Occipital lobe (tissue), 2 donors: ENCODE measurements around the gene PRRX2. TPM values are rescaled to one million over a fixed set of nuclear protein-coding genes. Genes with fewer than 3 reads are reported as not detected.

Experiments
- DNase-seq: peaks from one replicate; lab custom pipeline; 2025; lab: John Stamatoyannopoulos, UW
- total RNA-seq: library from RNA; depleted of rRNA; stranded (reverse); fragments of >200 nt; gene quantifications from one replicate; pipeline ENCODE4 v1.2.3, GENCODE V29; 2014

PRRX2 gene
- total RNA-seq, 1 donor from 2014 or later: 0.16 TPM

GRCh38 chr9:129703667-129704355 is 38.4 kb downstream of the PRRX2 start:
- DNase-seq: no peak

- DNase-seq: no peak
Measured at GRCh38 chr9:129704807-129705206, 39.4 kb downstream of the PRRX2 start.

- no peak for DNase-seq
Measured at GRCh38 chr9:129708793-129709192, 43.3 kb downstream of the PRRX2 start.

GRCh38 chr9:129709438-129710168 is 44.2 kb downstream of the PRRX2 start:
- DNase-seq: no peak

- no peak for DNase-seq
Measured at GRCh38 chr9:129710169-129710453, 44.7 kb downstream of the PRRX2 start.

GRCh38 chr9:129712634-129713401 is 47.4 kb downstream of the PRRX2 start:
- DNase-seq: no peak

- no peak for DNase-seq
Measured at GRCh38 chr9:129713402-129713679, 47.9 kb downstream of the PRRX2 start.

- no peak for DNase-seq
Measured at GRCh38 chr9:129714511-129715061, 49.1 kb downstream of the PRRX2 start.

- no peak for DNase-seq
Measured at GRCh38 chr9:129716091-129716490, 50.6 kb downstream of the PRRX2 start.

- no peak for DNase-seq
Measured at GRCh38 chr9:129717991-129718390, 52.5 kb downstream of the PRRX2 start.

GRCh38 chr9:129718647-129719046 is 53.2 kb downstream of the PRRX2 start:
- no peak for DNase-seq

- DNase-seq: no peak
Measured at GRCh38 chr9:129719135-129719534, 53.7 kb downstream of the PRRX2 start.

- DNase-seq: no peak
Measured at GRCh38 chr9:129720181-129720864, 54.9 kb downstream of the PRRX2 start.

- no peak for DNase-seq
Measured at GRCh38 chr9:129720865-129721545, 55.6 kb downstream of the PRRX2 start.

- no peak for DNase-seq
Measured at GRCh38 chr9:129722913-129723312, 57.5 kb downstream of the PRRX2 start.

GRCh38 chr9:129724456-129725190 is 59.2 kb downstream of the PRRX2 start:
- DNase-seq: no peak

- no peak for DNase-seq
Measured at GRCh38 chr9:129725795-129726251, 60.4 kb downstream of the PRRX2 start.

GRCh38 chr9:129726322-129727160 is 61.1 kb downstream of the PRRX2 start:
- DNase-seq: no peak

- no peak for DNase-seq
Measured at GRCh38 chr9:129728744-129729143, 63.3 kb downstream of the PRRX2 start.
